ENCODE measurements around the gene DUSP16.

- TF ChIP-seq CTCF (IDR thresholded peaks at IDR 0.05) = no peak
- no peak for TF ChIP-seq POLR2AphosphoS5 (IDR thresholded peaks at IDR 0.05)
- TF ChIP-seq POLR2A (IDR thresholded peaks at IDR 0.05) = no peak
- no peak for TF ChIP-seq EP300 (IDR thresholded peaks at IDR 0.05)
Observed at GRCh38 chr12:12488823-12489550, 73.7 kb downstream of the DUSP16 start.

All from sigmoid colon (tissue), 4 donors.